Parathyroid adenoma (tissue), 2 donors: ENCODE results near the gene FBRSL1.

Experiments used
- H2AFZ ChIP-seq: fragments of 300-600 bp; sonication (generic); one replicate; pipeline ENCODE4 v1.7.0; 2017; ENCODE audit warnings: antibody characterized with exemption, mild to moderate bottlenecking
- H3K27ac ChIP-seq: fragments of 300-600 bp; sonication (generic); one replicate; pipeline ENCODE4 v1.7.0; 2017
- H3K27me3 ChIP-seq: fragments of 300-600 bp; sonication (generic); one replicate; pipeline ENCODE4 v1.7.0; 2017; ENCODE audit warnings: low read length; ENCODE audit not compliant: control insufficient read depth, insufficient read depth
- H3K36me3 ChIP-seq: fragments of 300-600 bp; sonication (generic); one replicate; pipeline ENCODE4 v1.7.0; 2017; ENCODE audit warnings: low read length; ENCODE audit not compliant: control insufficient read depth, insufficient read depth
- H3K4me1 ChIP-seq: fragments of 300-600 bp; sonication (generic); one replicate; pipeline ENCODE4 v1.7.0; 2017; ENCODE audit warnings: control low read depth
- H3K4me2 ChIP-seq: fragments of 300-600 bp; sonication (generic); one replicate; pipeline ENCODE4 v1.7.0; 2017; ENCODE audit warnings: low read length
- H3K4me3 ChIP-seq: fragments of 300-600 bp; sonication (generic); one replicate; pipeline ENCODE4 v1.7.0; 2017; ENCODE audit warnings: low read depth, low read length
- H3K79me2 ChIP-seq: fragments of 300-600 bp; sonication (generic); one replicate; pipeline ENCODE4 v1.7.0; 2017; ENCODE audit warnings: control low read depth
- H3K9ac ChIP-seq: fragments of 300-600 bp; sonication (generic); one replicate; pipeline ENCODE4 v1.7.0; 2017; ENCODE audit warnings: mild to moderate bottlenecking
- H3K9me3 ChIP-seq: fragments of 300-600 bp; sonication (generic); one replicate; pipeline ENCODE4 v1.7.0; 2017; ENCODE audit warnings: low read length; ENCODE audit not compliant: control insufficient read depth
- TF ChIP-seq, protein P1 (sequence below): fragments of 300-600 bp; sonication (generic); IDR thresholded peaks from one replicate; pipeline ENCODE4 v1.7.0; 2017; ENCODE audit warnings: antibody characterized with exemption, mild to moderate bottlenecking
- donor health status: primary hyperparathyroidism.

FBRSL1 gene

DNA sequence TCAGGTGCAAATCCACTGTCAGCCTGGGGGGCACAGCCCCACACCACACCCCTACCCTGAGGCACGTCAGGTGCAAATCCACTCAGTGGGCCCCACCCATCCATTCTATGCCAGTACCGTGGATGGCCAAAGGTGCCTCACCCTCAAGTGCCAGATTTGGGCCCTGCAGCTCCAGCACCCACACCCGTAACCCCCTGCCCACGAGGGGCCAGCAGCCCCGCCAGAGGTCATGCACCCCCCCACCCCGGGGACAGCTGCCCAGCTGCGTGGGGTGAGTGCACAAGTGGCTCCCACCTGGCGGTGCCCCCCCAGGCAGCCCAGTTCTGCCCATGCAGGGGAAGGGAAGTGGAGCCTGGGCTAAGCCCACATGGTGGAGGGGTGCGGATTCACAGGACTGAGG lies 51.2 kb downstream of the FBRSL1 start:
- Histone ChIP-seq H3K4me3 (no peak overlapping the region), H3K9ac (no peak overlapping the region), H3K4me1 (no peaks in the 10 kb centered on the region), H3K36me3 (no peaks in the 10 kb centered on the region), H3K4me2 (no peak overlapping the region), H3K27ac (no peak overlapping the region), H3K9me3 (no peaks in the 10 kb centered on the region), H3K27me3 (no peaks in the 10 kb centered on the region), H3K79me2 (peaks cover 9% of the 10 kb centered on the region), H2AFZ (no peak overlapping the region)
- TF ChIP-seq, protein P1, sequence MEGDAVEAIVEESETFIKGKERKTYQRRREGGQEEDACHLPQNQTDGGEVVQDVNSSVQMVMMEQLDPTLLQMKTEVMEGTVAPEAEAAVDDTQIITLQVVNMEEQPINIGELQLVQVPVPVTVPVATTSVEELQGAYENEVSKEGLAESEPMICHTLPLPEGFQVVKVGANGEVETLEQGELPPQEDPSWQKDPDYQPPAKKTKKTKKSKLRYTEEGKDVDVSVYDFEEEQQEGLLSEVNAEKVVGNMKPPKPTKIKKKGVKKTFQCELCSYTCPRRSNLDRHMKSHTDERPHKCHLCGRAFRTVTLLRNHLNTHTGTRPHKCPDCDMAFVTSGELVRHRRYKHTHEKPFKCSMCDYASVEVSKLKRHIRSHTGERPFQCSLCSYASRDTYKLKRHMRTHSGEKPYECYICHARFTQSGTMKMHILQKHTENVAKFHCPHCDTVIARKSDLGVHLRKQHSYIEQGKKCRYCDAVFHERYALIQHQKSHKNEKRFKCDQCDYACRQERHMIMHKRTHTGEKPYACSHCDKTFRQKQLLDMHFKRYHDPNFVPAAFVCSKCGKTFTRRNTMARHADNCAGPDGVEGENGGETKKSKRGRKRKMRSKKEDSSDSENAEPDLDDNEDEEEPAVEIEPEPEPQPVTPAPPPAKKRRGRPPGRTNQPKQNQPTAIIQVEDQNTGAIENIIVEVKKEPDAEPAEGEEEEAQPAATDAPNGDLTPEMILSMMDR, result no peak

DNA sequence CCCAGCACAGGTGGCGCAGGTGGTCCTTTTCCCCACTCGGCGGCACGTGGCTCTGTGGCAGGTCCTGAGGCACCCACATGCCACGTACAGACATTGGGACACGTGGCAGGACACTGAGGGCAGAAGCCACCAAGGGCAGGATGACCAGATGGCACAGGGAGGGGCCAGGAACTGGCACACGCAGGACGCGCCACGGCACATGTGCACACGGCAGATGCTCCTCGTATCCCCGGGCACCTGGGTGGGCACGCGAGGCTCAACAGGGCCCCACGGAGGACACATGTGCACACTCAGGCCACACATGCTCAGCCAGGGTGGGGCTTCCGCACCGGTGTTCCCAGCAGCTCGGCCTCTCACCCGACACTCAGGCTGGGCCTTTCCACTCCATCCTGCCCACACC lies 52.0 kb downstream of the FBRSL1 start:
- Histone ChIP-seq H3K4me3 (no peak overlapping the region), H3K4me2 (no peak overlapping the region), H3K27me3 (no peaks in the 10 kb centered on the region), H2AFZ (no peak overlapping the region), H3K27ac (no peak overlapping the region), H3K36me3 (no peaks in the 10 kb centered on the region), H3K9ac (no peak overlapping the region), H3K79me2 (peaks cover 9% of the 10 kb centered on the region), H3K9me3 (no peaks in the 10 kb centered on the region), H3K4me1 (no peaks in the 10 kb centered on the region)
- TF ChIP-seq, protein P1, result no peak

DNA sequence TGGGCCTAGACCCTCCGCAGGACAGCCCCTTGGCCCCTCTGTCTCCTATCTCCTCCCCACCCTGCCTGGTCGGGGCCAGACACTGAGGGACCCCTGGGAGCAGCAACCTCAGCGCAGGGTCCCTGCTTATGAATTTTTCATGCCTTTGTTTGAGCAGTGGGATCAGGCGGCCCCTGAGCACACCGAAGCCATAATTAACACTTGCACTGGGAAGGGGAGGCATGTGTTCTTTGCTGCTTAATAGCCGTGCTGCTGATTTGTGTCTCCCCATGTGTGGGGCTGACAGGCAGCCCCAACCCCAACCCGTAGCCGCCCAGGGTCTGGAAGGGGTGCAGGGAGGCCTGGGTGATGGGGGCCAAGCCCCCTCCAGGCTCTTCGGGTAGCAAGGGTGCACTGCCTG lies 52.7 kb downstream of the FBRSL1 start:
- TF ChIP-seq, protein P1, result no peak
- H2AFZ ChIP-seq, result no peak overlapping the region
- H3K4me3 ChIP-seq, result no peak overlapping the region
- no peaks in the 10 kb centered on the region for H3K36me3 ChIP-seq
- no peaks in the 10 kb centered on the region for H3K9me3 ChIP-seq
- no peaks in the 10 kb centered on the region for H3K27me3 ChIP-seq
- H3K9ac ChIP-seq, result no peak overlapping the region
- no peaks in the 10 kb centered on the region for H3K4me1 ChIP-seq
- H3K79me2 ChIP-seq, result peaks cover 9% of the 10 kb centered on the region
- H3K27ac ChIP-seq, result no peak overlapping the region
- no peak overlapping the region for H3K4me2 ChIP-seq

DNA sequence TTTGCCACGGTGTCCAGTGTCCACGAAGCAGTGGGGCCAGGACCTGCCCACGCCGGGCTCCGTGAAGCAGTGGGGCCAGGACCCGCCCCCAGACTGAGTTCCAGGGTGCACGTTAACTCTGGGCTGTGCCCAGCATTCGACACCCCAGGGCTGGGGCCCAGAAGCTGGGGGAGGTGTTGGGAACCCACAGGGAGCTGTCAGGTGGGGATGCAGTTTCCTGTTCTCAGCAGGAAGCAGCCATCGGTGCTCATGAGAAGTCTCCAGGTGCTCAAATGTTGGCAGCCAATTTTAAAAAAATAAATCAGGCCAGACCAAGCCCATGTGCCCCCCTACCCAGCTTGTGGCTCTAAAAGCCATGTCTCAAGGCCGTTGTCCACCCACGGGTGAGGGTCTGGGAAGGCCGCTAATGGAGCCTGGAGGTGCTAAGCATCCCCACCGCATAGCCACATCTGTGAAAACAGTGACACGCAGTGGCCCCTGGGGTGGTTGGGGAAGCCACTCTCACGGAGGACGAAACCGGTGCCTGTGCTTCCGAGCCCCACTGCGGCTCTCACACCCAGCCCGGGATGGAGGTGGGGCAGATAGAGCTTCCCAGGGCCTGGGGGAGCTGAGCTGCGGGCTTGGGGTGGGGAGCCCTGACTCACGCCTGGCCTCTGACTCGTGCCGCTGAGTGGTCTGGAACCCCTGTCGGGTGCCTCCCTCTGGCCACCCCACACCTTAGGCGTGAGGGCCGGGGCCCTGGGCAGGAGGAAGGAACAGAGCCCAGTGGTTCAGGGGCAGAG lies 53.5 kb downstream of the FBRSL1 start:
- Histone ChIP-seq H3K9me3 (no peaks in the 10 kb centered on the region), H2AFZ (no peak overlapping the region), H3K4me2 (no peak overlapping the region), H3K36me3 (no peaks in the 10 kb centered on the region), H3K4me1 (no peaks in the 10 kb centered on the region), H3K9ac (no peak overlapping the region), H3K79me2 (peaks cover 9% of the 10 kb centered on the region), H3K27me3 (no peaks in the 10 kb centered on the region), H3K4me3 (no peak overlapping the region), H3K27ac (no peak overlapping the region)
- TF ChIP-seq, protein P1, result no peak

DNA sequence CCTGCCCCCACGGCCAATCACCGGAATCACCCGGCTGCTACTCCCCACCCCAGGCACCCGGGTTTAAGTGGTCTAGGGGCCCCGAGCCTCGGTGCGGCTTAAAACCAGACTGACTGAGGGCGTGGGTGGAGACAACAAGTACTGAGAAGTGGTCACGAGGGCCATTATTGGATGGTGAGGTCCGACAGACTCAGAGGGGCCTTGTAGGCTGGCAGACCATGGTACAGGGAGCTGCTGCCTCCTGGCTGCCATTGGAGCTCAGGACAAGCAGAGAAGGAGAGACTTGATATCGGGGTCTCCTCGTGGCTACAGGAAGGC lies 54.1 kb downstream of the FBRSL1 start:
- no peaks in the 10 kb centered on the region for H3K9me3 ChIP-seq
- H3K9ac ChIP-seq, result no peak overlapping the region
- H3K36me3 ChIP-seq, result no peaks in the 10 kb centered on the region
- H3K27me3 ChIP-seq, result no peaks in the 10 kb centered on the region
- H3K4me2 ChIP-seq, result no peak overlapping the region
- TF ChIP-seq, protein P1, result no peak
- H3K4me3 ChIP-seq, result no peak overlapping the region
- no peak overlapping the region for H2AFZ ChIP-seq
- no peak overlapping the region for H3K27ac ChIP-seq
- H3K4me1 ChIP-seq, result no peaks in the 10 kb centered on the region
- peaks cover 9% of the 10 kb centered on the region for H3K79me2 ChIP-seq
